Keratinocyte (primary cell): Measurements from ENCODE around the gene PHF2. TPM values are rescaled to one million over a fixed set of nuclear protein-coding genes. Genes with fewer than 3 reads are reported as not detected.

Source experiments
- DNase-seq: peaks from one replicate; pipeline ENCODE4 v3.0.0-alpha.2; 2011; ENCODE audit warnings: low read depth, missing footprints, low spot score
- FAIRE-seq: peaks from 2 replicates; lab custom pipeline; 2011; peaks lifted over from hg19 to GRCh38; lab: Jason Lieb, UNC
- H2AFZ ChIP-seq: 2 replicates; pipeline ENCODE4 v1.6.0; 2012; ENCODE audit warnings: low read length, control low read depth, inconsistent platforms; ENCODE audit not compliant: control insufficient read depth
- H3K27ac ChIP-seq: 2 replicates; pipeline ENCODE4 v1.5.1; 2011; ENCODE audit warnings: low read length; ENCODE audit not compliant: control insufficient read depth, insufficient read depth
- H3K27me3 ChIP-seq: 3 replicates; pipeline ENCODE4 v1.6.0; 2011; ENCODE audit warnings: low read length; ENCODE audit not compliant: control insufficient read depth, insufficient read depth; ENCODE audit errors: extremely low read depth
- H3K36me3 ChIP-seq, 2 experiments: 2 replicates in 1 of 2; 3 replicates in 1 of 2; pipeline ENCODE4 v1.5.1; 2011; ENCODE audit warnings: low read length in 2 of 2, mild to moderate bottlenecking in 1 of 2; ENCODE audit not compliant: control insufficient read depth in 2 of 2, insufficient read depth in 2 of 2; ENCODE audit errors: extremely low read depth in 1 of 2
- H3K4me1 ChIP-seq: 3 replicates; pipeline ENCODE4 v1.5.1; 2011; ENCODE audit warnings: low read length; ENCODE audit not compliant: control insufficient read depth, insufficient read depth; ENCODE audit errors: extremely low read depth
- H3K4me2 ChIP-seq: 3 replicates; pipeline ENCODE4 v1.6.0; 2011; ENCODE audit warnings: low read depth, low read length; ENCODE audit not compliant: control insufficient read depth, insufficient read depth; ENCODE audit errors: extremely low read depth
- H3K4me3 ChIP-seq, 3 experiments: fragments of 200-600 bp in 1 of 3; sonication (generic) in 1 of 3; 2 replicates in 2 of 3; 3 replicates in 1 of 3; pipeline ENCODE4 v1.5.1; 2011 to 2016; ENCODE audit warnings: low read length in 3 of 3, mild to moderate bottlenecking in 3 of 3, control low read depth in 2 of 3, inconsistent platforms in 1 of 3, low read depth in 1 of 3, mixed read lengths in 1 of 3, mixed run types in 1 of 3, moderate library complexity in 1 of 3; ENCODE audit not compliant: control insufficient read depth in 2 of 3, insufficient read depth in 2 of 3; ENCODE audit errors: extremely low read depth in 1 of 3
- H3K79me2 ChIP-seq: 2 replicates; pipeline ENCODE4 v1.6.0; 2012; ENCODE audit warnings: low read length; ENCODE audit not compliant: control insufficient read depth, insufficient read depth
- H3K9ac ChIP-seq: 3 replicates; pipeline ENCODE4 v1.6.0; 2011; ENCODE audit warnings: low read length; ENCODE audit not compliant: control insufficient read depth, insufficient read depth; ENCODE audit errors: extremely low read depth
- H3K9me1 ChIP-seq: 3 replicates; pipeline ENCODE4 v1.6.0; 2011; ENCODE audit warnings: low read length; ENCODE audit not compliant: control insufficient read depth, insufficient read depth; ENCODE audit errors: extremely low read depth
- H3K9me3 ChIP-seq: 2 replicates; pipeline ENCODE4 v1.5.1; 2012; ENCODE audit warnings: low read depth, low read length; ENCODE audit not compliant: control insufficient read depth
- H4K20me1 ChIP-seq: 3 replicates; pipeline ENCODE4 v1.6.0; 2011; ENCODE audit warnings: low read length; ENCODE audit not compliant: control insufficient read depth, insufficient read depth; ENCODE audit errors: extremely low read depth
- CTCF ChIP-seq, 3 experiments: IDR thresholded peaks in 1 of 3; conservative IDR thresholded peaks in 1 of 3; optimal IDR thresholded peaks in 1 of 3; 2 replicates in 2 of 3; 3 replicates in 1 of 3; pipeline versions ENCODE3 to v1.5.1; 2011; ENCODE audit warnings: low read length in 3 of 3, mild to moderate bottlenecking in 3 of 3, moderate library complexity in 2 of 3, control low read depth in 1 of 3, inconsistent platforms in 1 of 3; ENCODE audit not compliant: insufficient read depth in 2 of 3; ENCODE audit errors: extremely low read depth in 1 of 3
- EZH2 ChIP-seq: IDR thresholded peaks from one replicate; pipeline ENCODE4 v1.6.1; 2012; ENCODE audit warnings: inconsistent platforms, mild to moderate bottlenecking, low read length, moderate library complexity
- dilution Hi-C: fragments of 300-500 bp; cut with MboI; formaldehyde crosslinking; loops from one replicate; pipeline ENCODE4 v1.7.0; 2020; ENCODE audit warnings: low sequenced_read_pairs; ENCODE audit not compliant: extremely low pct_ligation_motif_present
- polyA plus RNA-seq, 5 experiments: library from polyadenylated mRNA; depleted of rRNA in 3 of 5; stranded (reverse) in 3 of 5; stranded (forward) in 1 of 5; unstranded in 1 of 5; fragments of >200 nt; gene quantifications; 1 replicate in 1 of 5; 2 replicates in 3 of 5; 3 replicates in 1 of 5; pipeline versions ENCODE4 v1.2.1 to v1.2.3, GENCODE V29; 2011 to 2012; ENCODE audit warnings: missing spikeins in 2 of 5, low read depth in 1 of 5, low replicate concordance in 1 of 5

PHF2 gene
- polyA plus RNA-seq, 1 donor (not counting 4 experiments of a cell fraction or from before 2014, with no cell fraction given): 5.1 TPM

GRCh38 chr9:93610206-93610605 lies 33.8 kb downstream of the PHF2 start:
- Histone ChIP-seq H3K9me3 (no peaks in the 10 kb centered on the region), H3K9me1 (no peaks in the 10 kb centered on the region)

GRCh38 chr9:93612052-93612795 lies 35.8 kb downstream of the PHF2 start:
- Histone ChIP-seq H3K4me3 (no peak overlapping the region), H3K36me3 (no peaks in the 10 kb centered on the region), H4K20me1 (peaks cover 2% of the 10 kb centered on the region), H3K9me3 (no peaks in the 10 kb centered on the region), H2AFZ (no peak overlapping the region), H3K4me2 (peak overlapping the region; percentile 31), H3K9me1 (no peaks in the 10 kb centered on the region), H3K79me2 (peaks cover 41% of the 10 kb centered on the region), H3K27me3 (no peaks in the 10 kb centered on the region), H3K27ac (no peak overlapping the region), H3K9ac (no peak overlapping the region), H3K4me1 (peaks cover 11% of the 10 kb centered on the region)
- no peak for FAIRE-seq
- dilution Hi-C loops: no loop called here
- no peak for DNase-seq
- no peak for TF ChIP-seq CTCF (optimal IDR thresholded peaks at IDR 0.05 in 1 of 3, IDR thresholded peaks at IDR 0.05 in 1 of 3, conservative IDR thresholded peaks at IDR 0.05 in 1 of 3; ENCODE audit: extremely low read depth in 1 of 3, insufficient read depth in 2 of 3, low read length in 3 of 3)
- TF ChIP-seq EZH2: no peak

More at GRCh38 chr9:93610206-93610605, 33.8 kb downstream of the PHF2 start:
- no peak overlapping the region for H3K27ac ChIP-seq
- H3K4me1 ChIP-seq: peaks cover 11% of the 10 kb centered on the region
- FAIRE-seq: no peak
- no peak for DNase-seq
- no peak overlapping the region for H3K4me3 ChIP-seq
- TF ChIP-seq CTCF (optimal IDR thresholded peaks at IDR 0.05 in 1 of 3, IDR thresholded peaks at IDR 0.05 in 1 of 3, conservative IDR thresholded peaks at IDR 0.05 in 1 of 3; ENCODE audit: extremely low read depth in 1 of 3, insufficient read depth in 2 of 3, low read length in 3 of 3) (no peak), EZH2 (no peak)
- H3K9ac ChIP-seq: no peak overlapping the region
- dilution Hi-C loops: no loop called here
- H3K36me3 ChIP-seq: no peaks in the 10 kb centered on the region
- no peak overlapping the region for H2AFZ ChIP-seq
- no peak overlapping the region for H3K4me2 ChIP-seq
- no peaks in the 10 kb centered on the region for H4K20me1 ChIP-seq
- peaks cover 32% of the 10 kb centered on the region for H3K79me2 ChIP-seq
- H3K27me3 ChIP-seq: no peaks in the 10 kb centered on the region
